EH (cell line): ENCODE data around the gene PTTG1.

Experiments
- DNase-seq: peaks from one replicate; pipeline ENCODE4 v3.0.0-alpha.2; 2015; ENCODE audit warnings: low read depth

PTTG1 gene

GRCh38 chr5:160421625-160422258 is at the start of gene PTTG1:
PTTG1 (plus strand) TSS chr5:160421855; CDS start chr5:160422313, 458 bp downstream.
- peak; percentile 97 for DNase-seq

DNA sequence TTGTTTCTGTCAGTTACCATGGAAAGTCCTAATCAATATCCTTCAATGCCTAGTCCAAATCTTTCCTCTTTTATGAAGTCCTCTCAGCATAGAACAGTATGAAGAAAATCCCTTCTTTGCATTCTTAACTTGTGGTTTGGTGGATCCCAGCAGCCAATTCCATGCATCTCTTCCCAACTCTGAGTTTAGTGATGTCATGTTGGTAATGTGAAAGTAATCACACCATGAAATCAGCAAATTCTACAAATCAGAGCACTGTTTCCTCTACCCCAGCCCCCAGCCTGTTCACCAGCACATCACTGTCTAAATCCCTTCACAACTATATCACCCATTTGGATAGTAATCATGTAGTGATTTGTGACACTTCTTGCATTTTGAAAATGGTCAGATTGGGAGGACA is 46.5 kb upstream of the PTTG1 start:
- peak; percentile 49 for DNase-seq

- no peak for DNase-seq
Observed at GRCh38 chr5:160375701-160376100, 46.0 kb upstream of the PTTG1 start.

DNA sequence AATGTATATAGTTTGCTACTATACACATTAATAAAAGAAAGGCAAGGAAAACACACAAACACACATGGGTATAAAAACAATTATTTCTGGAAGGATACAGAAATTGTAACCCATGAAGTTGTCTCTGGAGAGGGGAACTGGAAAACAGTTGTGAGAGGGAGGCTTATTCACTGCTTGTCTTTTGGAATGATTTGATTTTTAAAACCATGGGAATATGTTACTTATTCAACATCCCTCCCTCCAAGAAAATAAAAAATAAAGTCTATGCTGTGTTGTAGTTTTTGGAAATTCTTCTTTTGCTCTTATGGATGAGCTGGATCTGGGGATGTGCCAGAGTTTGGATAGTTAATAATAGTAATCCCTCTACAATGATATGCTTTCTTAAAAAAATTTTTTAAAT is 45.2 kb upstream of the PTTG1 start:
- DNase-seq, result no peak

- DNase-seq, result no peak
Observed at GRCh38 chr5:160377651-160378050, 44.0 kb upstream of the PTTG1 start.

DNA sequence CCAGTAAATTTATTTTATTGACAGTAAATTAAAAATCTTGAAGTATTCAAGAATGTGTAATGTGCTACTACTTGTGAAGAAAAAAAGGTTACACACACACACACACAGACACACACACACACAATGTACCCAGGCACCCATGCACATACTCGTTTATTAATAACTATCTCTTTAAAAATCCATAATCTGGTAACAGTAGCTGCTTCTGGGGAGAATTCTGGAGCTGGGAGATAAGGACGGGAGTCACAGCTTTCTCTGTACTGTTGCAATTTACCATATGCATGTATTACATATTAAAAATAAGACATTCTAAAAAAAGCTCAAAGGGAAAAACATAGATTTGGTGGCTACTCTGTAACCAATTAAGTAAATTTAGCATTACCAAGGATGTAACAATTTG is 43.3 kb upstream of the PTTG1 start:
- no peak for DNase-seq

DNA sequence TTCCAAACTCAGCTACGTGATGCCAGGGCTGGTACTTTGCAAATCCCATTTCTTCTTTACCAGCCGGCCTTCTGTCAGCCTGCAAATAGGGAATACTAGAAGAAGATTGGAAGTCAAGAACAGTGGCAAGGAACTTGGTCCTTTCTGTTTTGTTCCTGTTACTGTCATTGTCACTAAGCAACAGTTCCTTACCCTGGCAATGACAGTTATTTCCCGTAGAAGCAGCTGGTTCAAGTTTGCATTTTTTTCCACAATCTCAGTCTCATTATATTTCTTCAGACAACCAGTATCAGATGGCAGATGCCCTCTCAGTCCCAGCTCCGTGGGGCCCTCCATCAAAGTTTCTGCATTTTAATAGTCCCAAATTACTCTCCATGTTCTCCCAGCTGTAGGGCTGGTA is 42.1 kb upstream of the PTTG1 start:
- no peak for DNase-seq

DNA sequence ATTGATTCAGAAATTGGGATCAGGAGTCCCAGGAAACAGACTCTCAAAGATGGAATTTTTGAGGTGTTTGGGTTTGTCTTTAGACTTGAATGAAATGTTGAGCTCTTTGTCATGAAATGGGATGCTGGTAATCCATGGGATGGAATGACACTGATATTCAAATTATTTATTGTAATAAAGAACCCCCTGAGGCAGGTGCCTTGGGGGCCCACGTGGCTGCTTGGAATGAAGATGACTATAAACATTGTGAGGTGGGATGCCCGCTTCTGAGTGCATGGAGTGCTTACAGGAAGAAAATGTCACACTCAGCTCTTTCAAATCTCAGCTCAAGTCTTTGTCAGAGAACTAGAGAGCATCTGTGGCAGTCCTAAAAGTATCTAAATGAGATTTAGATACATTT is 41.6 kb upstream of the PTTG1 start:
- DNase-seq, result no peak

DNA sequence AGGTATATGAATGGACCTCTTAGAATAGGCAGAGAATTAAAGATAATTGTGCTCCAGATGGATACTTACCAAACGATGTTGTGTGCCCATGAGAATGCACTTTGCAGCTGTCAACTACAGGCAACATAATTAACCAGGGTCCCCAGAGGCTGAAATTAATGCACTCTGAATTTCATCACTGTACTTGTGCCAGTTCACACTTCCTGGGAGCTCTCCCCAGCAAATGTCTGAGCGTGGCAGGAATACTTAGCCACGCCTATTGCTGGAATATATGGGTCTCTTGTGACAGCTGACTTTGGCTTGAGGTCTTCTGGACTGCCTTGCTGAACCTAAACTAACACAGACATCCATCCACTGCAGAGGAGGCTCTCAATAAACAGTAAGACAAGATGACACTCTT is 39.3 kb upstream of the PTTG1 start:
- no peak for DNase-seq

DNA sequence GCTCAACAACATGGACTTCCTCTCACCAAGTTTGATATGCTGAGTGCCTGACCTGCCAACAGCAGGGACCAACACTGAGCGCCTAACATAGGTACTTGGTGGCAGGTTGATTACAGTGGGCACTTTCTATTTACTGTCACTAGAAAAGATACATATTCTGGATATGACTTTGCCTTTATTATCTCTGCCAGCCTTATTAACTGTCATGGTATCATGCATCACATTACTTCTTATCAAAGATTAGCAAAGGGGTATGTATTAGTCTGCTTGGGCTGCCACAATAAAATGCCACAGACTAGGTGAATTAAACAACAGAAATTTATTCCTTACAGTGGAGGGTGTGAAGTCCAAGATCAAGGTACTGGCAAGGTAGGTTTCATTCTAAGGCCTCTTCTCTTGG is 37.0 kb upstream of the PTTG1 start:
- no peak for DNase-seq

DNA sequence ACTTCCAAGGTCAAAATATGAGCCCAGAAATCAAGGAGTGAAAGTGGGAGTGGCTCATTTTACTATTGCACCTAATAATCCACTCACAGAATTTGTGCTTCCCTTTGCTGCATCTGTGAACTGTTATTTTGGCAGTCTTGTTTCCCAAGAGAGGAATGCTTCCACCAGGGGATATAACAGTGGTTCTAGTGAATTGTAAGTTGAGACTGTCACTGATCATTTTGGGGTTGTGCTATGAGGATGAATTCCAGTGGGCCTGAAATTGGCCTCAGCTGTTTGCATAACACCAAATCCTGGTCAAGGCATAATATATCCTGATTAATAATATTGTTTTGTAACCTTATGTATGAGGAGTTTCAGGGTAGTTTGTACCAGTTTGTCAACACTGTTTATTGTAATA is 36.2 kb upstream of the PTTG1 start:
- DNase-seq, result no peak

DNA sequence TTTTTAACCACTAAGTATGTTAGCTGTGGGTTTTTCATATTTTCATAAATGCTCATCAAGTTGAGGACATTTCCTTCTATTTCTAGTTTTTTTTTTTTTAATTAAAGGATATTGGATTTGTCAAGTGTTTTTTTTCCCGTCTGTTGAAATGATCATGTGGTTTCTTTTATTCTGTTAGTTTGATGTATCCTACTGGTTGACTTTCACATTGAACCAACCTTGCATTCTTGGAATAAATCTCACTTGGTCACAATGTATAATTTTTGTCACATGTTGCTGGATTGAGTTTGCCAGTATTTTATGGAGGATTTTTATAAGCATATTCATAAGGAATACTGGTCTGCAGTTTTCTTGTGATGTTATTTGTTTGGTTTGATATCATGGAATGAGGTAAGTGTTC is 34.2 kb upstream of the PTTG1 start:
- DNase-seq, result no peak

DNA sequence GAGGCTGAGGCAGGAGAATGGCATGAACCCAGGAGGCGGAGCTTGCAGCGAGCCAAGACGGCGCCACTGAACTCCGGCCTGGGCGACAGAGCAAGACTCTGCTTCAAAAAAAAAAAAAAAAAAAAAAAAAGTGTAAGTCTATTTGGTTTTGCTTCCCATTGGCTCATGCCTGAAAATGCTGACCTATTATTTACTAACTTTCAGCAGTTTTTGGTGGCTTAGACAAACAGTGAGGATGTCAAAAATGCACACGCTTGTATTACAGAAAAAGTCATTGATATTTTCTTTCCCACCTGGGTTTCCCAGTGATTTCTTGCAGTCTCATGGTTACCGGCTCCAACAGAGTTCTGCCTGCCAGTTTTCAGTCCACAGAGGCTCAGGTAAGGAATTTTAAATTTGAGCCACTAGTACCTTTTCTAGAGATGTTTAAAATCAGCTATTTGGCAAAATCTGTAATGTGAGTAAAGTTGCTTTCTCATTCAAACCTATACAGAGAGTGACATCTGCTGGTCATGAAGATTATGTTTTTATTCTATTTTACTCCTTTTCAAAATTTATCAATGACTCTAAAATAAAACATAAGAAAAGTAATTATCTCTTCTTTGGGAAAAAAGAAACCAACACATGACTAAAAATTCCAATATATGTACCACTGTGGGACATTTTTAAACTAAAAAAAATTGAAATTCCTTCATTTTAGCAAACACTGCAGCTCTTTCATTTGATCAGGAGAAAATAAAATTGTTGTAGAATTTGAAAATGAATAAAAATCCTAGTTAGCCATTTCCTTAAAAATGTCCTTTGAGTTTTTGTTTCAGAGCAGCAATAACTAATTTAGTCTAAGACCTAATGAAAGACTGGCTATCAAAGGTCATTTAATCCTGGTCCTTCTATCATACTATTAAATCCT is 30.6 kb upstream of the PTTG1 start:
- peak; percentile 43 for DNase-seq

GRCh38 chr5:160395111-160395510 is 26.5 kb upstream of the PTTG1 start:
- no peak for DNase-seq

GRCh38 chr5:160397492-160397891 is 24.2 kb upstream of the PTTG1 start:
- DNase-seq, result no peak

DNA sequence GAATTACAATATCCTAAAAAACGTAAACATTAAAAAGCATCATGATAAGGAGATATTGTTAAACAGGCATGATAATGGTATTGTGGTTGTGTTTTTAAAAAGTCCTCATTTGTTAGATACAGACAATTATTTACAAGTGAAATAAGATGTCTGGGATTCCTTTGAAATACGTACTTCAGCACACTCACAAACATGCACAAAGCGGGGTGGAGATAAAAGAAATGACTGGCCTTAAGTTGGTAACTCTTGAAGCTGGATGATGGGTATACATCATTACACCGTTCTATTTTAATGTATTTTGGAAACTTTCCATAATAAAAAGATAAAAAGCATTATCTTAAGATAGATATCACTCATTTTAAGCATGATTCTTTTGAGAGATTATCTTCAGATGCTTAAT is 22.8 kb upstream of the PTTG1 start:
- DNase-seq, result peak; percentile 48

DNA sequence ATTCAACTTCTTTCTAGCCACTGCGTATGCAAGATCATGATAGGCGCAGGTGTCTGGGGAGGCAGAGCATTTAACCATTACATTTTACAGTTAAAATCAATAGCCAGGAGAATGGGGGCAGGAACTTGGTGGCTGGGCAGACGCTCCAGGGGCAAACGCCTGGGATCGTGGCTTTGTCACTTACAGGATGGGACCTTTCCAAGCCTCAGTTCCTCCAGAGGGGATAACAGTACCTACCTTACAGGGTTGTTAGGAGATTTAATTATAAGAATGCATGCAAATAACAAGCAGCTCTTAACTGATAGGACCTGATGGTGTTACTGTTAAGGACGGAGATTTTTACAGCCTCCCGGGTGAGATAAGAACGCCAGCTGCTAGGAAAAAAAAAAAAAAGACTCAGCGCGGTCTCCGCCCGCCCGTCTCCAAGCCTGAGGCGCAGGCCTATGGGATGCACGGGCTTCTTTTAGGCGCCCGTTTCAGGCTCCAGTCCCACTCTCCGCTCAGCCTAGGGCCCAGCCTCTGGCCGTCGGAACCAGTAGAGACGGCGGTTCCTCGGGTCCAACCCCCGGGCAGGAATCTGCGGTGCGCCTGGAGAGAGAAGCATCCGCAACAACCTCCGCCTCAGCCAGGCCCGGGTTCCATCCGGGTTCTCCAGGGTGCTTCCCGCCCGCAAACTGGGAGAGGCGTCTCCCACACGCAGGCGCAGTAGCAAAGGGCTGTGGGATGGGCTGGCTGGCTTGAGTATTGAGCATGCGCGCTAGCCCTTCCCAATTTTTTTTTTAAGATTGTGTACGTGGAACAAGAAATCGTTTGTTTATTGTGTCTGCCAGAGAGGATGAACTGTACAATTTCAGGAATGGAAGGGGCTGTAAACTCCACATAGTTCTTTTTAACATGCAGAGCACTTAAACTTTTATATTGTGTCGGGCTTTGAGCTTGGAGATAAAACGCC is 22.0 kb upstream of the PTTG1 start, which contains the start of gene FAM200C:
Gene FAM200C (minus strand): TSS at position 653 of the 952 bp plus-strand sequence. CDS start 4,564 bp downstream, outside the sequence.
- DNase-seq, result peak; percentile 97

- peak; percentile 97 for DNase-seq
Observed at GRCh38 chr5:160418561-160419457, 2.8 kb upstream of the PTTG1 start, which contains the start of gene SLU7. SLU7 (minus strand) TSS chr5:160419081; CDS start chr5:160415294, 3,787 bp downstream.

DNA sequence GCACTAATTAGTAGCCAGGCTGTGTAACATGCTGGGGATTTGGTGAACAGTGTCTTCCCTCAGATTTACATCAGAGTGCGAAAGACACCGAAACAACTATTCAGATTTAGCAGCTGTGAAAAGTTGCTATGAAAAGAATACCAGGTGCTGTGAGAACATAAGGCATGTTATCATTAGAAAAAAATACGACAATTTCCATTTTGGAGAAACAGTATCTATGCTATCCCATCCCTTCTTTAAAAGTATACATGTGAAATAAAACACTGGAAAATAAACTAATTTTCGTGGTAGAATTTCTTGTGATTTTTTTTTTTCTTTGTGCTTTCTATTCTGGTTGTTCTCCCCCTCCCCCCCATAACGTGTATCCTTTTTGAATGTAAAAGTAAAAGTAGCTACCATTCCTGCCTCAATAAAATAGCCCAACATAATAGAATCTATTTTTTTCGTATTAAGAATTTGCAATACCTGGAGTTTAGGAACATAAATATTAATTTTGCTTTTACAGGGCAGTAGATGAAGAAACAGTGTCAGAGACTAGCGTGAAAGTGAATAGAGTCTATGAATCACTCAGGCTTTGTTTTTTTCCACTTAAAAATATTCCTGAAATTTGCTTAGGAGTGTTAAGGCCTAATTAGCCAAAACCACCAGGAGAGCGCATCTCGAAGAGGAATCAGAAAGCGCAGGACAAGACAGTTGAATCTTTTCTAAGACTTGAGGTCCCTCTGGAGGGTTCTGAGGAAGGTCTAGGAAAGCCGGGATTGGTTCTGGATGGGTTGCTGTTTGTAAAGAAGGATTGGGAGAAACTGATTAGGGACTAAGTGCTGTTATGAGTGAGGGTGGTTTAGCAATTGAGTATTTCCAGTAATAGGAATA is 2.0 kb upstream of the PTTG1 start:
- no peak for DNase-seq

DNA sequence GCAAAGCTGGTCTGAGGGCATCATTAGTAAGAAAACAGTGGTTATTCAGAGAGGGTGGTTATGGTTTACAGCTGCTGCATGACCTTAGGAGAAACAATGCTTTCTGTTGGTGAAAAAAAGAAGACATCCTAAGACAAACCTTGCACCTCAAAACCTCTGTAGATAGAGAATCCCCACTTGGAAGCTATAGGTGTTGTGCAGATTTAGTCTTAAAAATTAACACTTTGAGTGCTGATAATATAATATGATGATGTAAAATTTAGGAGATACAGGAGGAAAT is 1.4 kb upstream of the PTTG1 start:
- no peak for DNase-seq
